HTR-8/SVneo (cell line): ENCODE results near the gene TSPAN9.

Experiments used
- DNase-seq: peaks from one replicate; pipeline ENCODE4 v3.0.0; 2011; ENCODE audit warnings: low spot score, mixed read lengths; ENCODE audit not compliant: insufficient read length
- FAIRE-seq: peaks from 2 replicates; lab custom pipeline; 2011; peaks lifted over from hg19 to GRCh38; lab: Jason Lieb, UNC

The TSPAN9 gene

GRCh38 chr12:3076730-3077571 is at the start of gene TSPAN9:
Gene TSPAN9 (plus strand): TSS chr12:3077379. CDS start chr12:3201194, 123,815 bp downstream.
- FAIRE-seq (peak; percentile 85), DNase-seq (peak; percentile 87)

GRCh38 chr12:3028108-3028507 is 49.1 kb upstream of the TSPAN9 start:
- FAIRE-seq, result peak; percentile 68
- DNase-seq, result no peak

- DNase-seq (no peak), FAIRE-seq (no peak)
Measured at GRCh38 chr12:3030821-3031429, 46.3 kb upstream of the TSPAN9 start.

- DNase-seq, result no peak
- FAIRE-seq, result no peak
Measured at GRCh38 chr12:3032161-3032560, 45.0 kb upstream of the TSPAN9 start.

- FAIRE-seq (no peak), DNase-seq (no peak)
Measured at GRCh38 chr12:3032770-3033538, 44.2 kb upstream of the TSPAN9 start.

- DNase-seq, result no peak
- FAIRE-seq, result no peak
Measured at GRCh38 chr12:3033539-3033867, 43.7 kb upstream of the TSPAN9 start.

GRCh38 chr12:3034067-3034750 is 43.0 kb upstream of the TSPAN9 start:
- DNase-seq (peak; percentile 94), FAIRE-seq (peak; percentile 85)

- peak; percentile 54 for FAIRE-seq
- no peak for DNase-seq
Measured at GRCh38 chr12:3035171-3035570, 42.0 kb upstream of the TSPAN9 start.

- peak; percentile 4 for FAIRE-seq
- DNase-seq, result no peak
Measured at GRCh38 chr12:3035815-3036702, 41.1 kb upstream of the TSPAN9 start.

GRCh38 chr12:3036901-3037600 is 40.1 kb upstream of the TSPAN9 start:
- no peak for DNase-seq

GRCh38 chr12:3038166-3038565 is 39.0 kb upstream of the TSPAN9 start:
- DNase-seq (no peak), FAIRE-seq (no peak)

More at GRCh38 chr12:3036901-3037600, 40.1 kb upstream of the TSPAN9 start:
- no peak for FAIRE-seq

GRCh38 chr12:3038926-3039510 is 38.2 kb upstream of the TSPAN9 start:
- FAIRE-seq (no peak), DNase-seq (no peak)

- no peak for FAIRE-seq
- DNase-seq, result no peak
Measured at GRCh38 chr12:3040026-3040656, 37.0 kb upstream of the TSPAN9 start.

- FAIRE-seq, result no peak
- DNase-seq, result no peak
Measured at GRCh38 chr12:3040663-3041544, 36.3 kb upstream of the TSPAN9 start.

- DNase-seq, result peak; percentile 93
- peak; percentile 75 for FAIRE-seq
Measured at GRCh38 chr12:3041558-3042164, 35.5 kb upstream of the TSPAN9 start.

GRCh38 chr12:3042394-3042793 is 34.8 kb upstream of the TSPAN9 start:
- FAIRE-seq (no peak), DNase-seq (no peak)

- no peak for DNase-seq
- FAIRE-seq, result no peak
Measured at GRCh38 chr12:3042826-3043225, 34.4 kb upstream of the TSPAN9 start.
